Stomach (tissue), 4 donors: Measurements from ENCODE around the gene MRPL49.

Source experiments
- CTCF ChIP-seq, 7 experiments: fragments of 450-650 bp in 4 of 7; fragments of 200-600 bp in 3 of 7; sonication (generic) in 3 of 7; IDR thresholded peaks; one replicate each; pipeline ENCODE4 v1.5.1; 2016 to 2019; ENCODE audit warnings: antibody characterized with exemption in 7 of 7, control low read depth in 2 of 7, mild to moderate bottlenecking in 1 of 7
- EP300 ChIP-seq: sonication (generic); formaldehyde crosslinking; IDR thresholded peaks from one replicate; pipeline ENCODE4 v1.6.1; 2017; ENCODE audit warnings: antibody characterized with exemption
- POLR2A ChIP-seq, 4 donors: fragments of 450-650 bp; IDR thresholded peaks; one replicate each; pipeline ENCODE4 v1.6.1; 2016; ENCODE audit warnings: antibody characterized with exemption in 4 of 4, control low read depth in 2 of 4, mild to moderate bottlenecking in 1 of 4, moderate library complexity in 1 of 4
- POLR2AphosphoS5 ChIP-seq, 3 donors: sonication (generic); formaldehyde crosslinking; IDR thresholded peaks; one replicate each; pipeline ENCODE4 v1.6.1; 2016; ENCODE audit warnings: antibody characterized with exemption in 3 of 3

- TF ChIP-seq EP300 (no peak), POLR2A (IDR thresholded peaks at IDR 0.05) (no peak), CTCF (IDR thresholded peaks at IDR 0.05) (no peak), POLR2AphosphoS5 (IDR thresholded peaks at IDR 0.05) (no peak)
Observed at GRCh38 chr11:65114538-65115171, 7.5 kb upstream of the MRPL49 start.
